ENCODE data around the gene RASEF.

The RASEF gene

GRCh38 chr9:83012168-83012921 lies 50.6 kb downstream of the RASEF start:
- no peak for DNase-seq

DNA sequence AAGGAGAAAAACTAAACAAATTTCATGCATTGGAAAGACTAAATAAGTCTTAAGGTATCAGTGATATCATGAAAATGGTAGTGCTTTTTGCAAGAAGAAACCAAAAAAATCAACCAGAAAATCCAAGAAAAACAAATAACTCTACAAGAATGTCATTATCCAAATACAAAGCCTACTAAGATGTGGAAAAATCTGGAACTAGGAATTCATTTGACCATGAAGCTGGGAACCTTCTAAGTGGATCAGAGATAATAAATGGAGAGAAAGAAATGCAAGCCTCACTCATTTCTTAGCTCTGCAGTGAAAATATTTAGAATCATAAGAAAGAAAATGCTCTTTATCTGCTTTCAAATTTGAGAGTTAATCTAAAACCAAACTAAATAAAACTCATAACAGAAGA lies 51.3 kb downstream of the RASEF start:
- DNase-seq, result no peak

DNA sequence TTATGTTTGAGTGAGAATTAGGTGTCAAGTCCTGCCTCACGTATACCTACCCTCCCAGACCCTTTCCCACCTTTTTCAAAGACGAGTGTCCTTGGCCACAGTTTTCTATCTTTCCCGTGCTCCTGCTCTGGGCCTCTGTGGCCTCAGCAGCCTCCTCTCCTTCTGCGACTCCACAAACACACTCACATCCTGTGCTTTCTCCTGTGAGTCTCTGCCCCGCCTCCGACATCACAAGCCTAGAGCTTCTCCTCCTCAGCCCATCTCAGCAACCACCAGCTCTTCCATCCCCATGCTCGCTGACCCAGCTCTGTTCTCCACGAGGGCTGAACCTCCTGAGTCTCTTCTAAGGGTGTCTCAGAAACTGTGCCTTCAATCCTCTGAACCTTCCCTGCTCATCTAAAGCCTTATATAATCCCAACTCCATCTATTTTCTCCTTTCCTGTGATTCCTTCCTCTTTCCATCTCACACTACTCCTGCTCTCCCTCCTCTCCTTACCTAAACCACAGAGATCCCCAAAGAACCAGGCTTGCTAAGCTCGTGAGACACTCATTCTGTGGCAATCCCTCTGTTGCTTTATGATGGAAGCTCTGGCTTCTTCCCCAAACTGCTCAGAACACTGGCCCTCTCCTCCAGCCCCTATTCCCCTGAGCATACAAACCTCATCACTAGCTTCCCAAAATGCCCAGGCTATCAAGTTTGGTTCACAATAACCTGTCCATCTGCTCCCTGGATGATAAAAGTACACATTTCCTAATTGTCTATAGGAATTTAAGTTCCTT lies 55.2 kb downstream of the RASEF start:
- DNase-seq, result no peak

- no peak for DNase-seq
Observed at GRCh38 chr9:83006378-83006777, 56.6 kb downstream of the RASEF start.

DNA sequence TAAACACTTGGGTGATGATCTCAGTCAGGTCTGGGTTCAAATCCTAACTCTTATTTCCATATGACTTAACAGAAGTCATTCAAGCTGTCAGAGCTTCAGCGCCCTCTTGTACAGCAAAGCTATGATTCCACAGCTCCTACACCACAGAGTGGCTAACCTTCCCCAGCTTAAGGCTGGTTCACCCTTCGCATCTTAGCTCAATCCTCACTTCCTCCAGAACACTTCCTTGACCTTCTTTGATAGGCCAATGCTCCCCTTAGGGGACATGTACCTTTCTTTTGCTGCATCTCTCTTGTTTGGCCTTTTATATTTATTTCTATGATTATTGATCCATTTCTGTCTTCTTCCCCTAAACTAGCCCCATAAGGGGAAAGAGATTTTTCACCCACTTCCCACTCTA lies 57.0 kb downstream of the RASEF start:
- DNase-seq, result no peak

DNA sequence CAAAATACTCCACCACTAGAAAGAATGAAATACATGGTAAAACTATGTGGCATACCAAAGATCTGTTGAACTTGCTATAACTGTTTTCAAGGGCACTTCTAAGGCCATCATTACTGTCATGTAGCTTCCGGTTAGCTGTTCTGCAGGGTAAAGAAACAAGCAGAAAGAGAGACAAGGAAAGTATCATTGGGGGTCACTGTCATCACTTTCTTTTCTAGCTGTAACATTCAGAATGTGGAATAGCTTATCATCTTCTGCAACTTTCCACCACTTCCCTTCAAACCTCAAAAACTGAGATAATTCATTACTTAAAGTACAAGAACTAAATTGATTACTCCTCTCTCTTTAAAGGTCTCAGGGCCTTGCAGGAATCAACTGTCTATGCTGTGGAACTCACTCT lies 57.6 kb downstream of the RASEF start:
- no peak for DNase-seq

DNA sequence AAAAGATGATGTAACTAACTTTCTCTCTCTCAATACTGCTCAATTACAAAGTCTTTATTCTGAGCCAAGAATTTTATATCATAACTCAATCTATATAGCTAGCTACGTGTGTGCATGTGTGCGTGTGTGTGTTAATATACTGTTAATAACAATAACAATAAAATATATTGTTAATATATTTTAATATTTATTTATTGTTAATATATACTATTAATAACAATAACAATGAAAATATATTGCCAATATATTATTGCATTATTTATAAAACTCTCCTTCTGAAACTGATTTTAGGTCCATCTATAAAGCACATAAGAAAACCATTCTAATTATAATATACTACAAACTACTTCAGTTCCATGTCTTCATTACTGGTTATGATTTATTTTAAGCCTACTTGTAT lies 60.6 kb downstream of the RASEF start:
- DNase-seq, result no peak

DNA sequence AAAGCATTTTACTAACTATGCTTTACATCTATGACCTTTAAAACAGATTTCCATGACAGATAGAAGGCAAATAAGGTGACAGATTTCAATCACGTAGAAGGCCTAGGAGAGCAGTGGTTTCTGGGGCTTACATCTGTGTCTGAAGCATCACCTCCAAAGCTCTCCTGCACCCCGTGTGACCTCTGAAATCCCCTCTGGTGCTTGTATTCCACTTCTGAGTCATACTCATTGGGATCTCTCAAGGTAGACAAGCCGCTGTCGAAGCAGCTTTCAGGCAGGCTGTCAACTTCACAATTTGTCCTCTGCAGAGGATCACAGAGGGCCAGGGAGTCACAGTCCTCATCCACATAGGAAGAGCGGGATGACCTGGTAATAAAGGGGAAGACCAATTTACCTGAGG lies 62.2 kb downstream of the RASEF start:
- no peak for DNase-seq

DNA sequence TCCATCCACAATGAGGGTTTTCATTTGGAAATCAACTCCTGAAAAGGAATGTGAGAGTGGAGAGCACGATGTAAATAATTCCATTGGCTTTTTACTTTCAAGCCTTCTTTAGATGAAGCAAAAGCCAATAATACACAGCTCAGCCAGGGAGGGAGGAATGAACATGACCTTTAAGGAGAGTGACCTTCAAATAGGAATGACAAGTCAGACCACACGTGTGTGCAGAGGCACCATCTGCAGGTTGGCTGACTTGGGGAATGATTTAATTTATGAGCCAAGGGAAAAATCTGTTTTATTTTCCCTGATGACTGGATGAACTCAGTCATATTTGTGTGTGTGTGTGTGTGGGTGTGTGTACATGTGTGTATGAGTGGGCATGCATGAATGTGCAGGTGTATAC lies 64.5 kb downstream of the RASEF start:
- DNase-seq, result no peak

GRCh38 chr9:82997476-82998140 lies 65.3 kb downstream of the RASEF start:
- DNase-seq, result no peak

DNA sequence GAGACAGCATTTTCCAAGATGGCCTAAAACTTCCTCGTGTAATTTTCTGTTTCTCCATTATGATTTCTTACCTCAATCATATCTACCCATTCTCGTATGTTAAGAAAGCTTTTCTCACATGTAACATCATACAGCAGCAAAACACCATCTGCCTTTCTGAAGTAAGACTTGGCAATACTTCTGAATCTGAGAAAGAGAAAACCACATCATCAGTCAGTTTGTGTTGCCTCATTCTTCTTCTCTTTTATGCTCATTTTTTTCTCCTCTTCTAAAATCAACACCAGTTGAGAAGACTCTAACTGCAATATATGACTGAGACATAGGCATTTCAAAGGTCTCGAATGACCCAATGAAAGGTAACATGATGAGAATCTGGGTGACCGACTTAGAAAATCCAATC lies 66.0 kb downstream of the RASEF start:
- DNase-seq, result no peak

- DNase-seq, result no peak
Observed at GRCh38 chr9:82993856-82994605, 68.9 kb downstream of the RASEF start.

GRCh38 chr9:82991671-82992070 lies 71.3 kb downstream of the RASEF start:
- DNase-seq, result no peak

GRCh38 chr9:82989929-82990328 lies 73.0 kb downstream of the RASEF start:
- no peak for DNase-seq

GRCh38 chr9:82988488-82988887 lies 74.5 kb downstream of the RASEF start:
- DNase-seq, result no peak

- no peak for DNase-seq
Observed at GRCh38 chr9:82987370-82988189, 75.4 kb downstream of the RASEF start.

GRCh38 chr9:82981552-82981951 lies 81.4 kb downstream of the RASEF start:
- no peak for DNase-seq

DNA sequence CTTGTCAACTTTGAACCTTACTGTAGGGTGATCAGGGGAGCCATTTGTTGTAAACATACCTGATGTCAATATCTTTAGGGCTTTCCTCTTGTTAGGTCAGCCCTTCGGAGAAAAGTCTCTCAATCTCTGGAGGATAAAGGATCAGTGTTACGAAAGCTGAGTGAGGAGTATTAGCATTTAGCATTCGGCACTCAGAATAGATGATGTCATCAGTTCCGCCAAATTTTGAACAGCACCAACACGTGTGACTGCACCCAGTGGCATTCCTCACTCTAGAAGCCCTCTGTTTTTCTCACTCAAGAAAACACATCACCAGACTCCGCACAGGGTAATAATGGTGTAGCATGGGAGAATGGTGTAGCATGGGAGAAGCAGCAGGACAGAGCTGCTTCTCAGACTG lies 87.8 kb downstream of the RASEF start:
- no peak for DNase-seq

DNA sequence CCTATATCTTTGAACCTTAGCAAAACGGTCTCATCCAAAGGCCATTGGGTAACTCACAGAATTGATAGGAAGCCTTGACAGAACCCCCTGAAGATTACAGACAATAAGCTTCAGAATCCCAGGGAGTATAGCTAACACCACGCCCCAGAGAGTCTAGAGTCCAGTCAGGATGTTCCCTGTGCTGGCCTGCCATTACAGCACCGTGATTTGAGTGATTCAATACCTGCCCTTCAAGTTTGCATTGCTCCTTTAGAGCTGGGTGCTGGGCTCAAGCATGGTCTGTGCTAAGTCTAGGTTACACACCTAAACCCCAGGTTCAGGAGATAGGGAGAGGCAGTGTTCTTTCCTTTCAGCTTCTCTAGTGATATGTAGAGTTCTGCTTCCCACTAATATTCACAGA lies 90.5 kb downstream of the RASEF start:
- no peak for DNase-seq

DNA sequence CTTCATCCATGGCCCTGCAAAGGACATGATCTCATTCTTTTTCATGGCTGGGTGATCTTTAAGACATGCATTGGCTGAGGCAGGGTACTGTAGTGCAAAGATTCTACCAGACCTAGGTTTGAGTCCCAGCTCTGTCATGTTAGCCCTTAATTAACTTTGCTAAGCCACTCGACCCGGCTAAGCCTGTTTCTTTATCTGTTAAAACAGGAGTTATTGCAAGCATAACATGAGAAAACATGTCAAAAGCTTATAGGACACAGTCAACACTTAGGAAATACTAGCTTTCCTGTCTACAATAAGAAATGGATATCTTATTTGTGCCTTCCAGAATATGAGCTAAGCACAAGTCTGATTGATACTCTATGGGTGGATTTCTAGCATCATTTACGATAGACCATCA lies 92.6 kb downstream of the RASEF start:
- no peak for DNase-seq

DNA sequence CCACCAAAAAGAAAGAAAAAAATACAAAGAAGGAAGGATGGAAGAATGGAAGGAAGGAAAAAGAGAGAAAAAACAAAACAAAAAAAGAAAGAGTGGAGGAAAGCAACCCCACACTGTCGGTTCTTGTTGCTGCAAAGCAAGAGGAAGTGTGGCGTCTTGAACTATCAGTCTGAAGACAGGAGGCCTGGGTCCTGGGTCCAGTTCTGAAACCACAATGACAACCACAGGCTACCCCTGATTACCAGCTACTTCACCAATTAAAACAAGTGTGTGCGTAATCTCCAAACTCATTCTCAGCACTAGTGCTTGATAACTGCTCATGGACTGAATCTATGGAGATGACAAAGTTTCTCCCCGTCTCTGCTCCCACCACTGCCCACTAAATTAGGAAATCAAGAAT lies 93.7 kb downstream of the RASEF start:
- DNase-seq, result no peak

GRCh38 chr9:82968816-82969215 lies 94.1 kb downstream of the RASEF start:
- DNase-seq, result no peak

All from amniotic stem cell (primary cell).